IPS DF 19.7 (cell line): ENCODE data around the gene SH3PXD2A.
"Not testable (repeated sequence)": the region's sequence is repeated elsewhere in the genome, so short reads cannot be mapped to it uniquely, and the experiment has no call there.

Experiments used
- DNase-seq: peaks from one replicate; pipeline ENCODE4 v3.0.0-alpha.2; 2013; ENCODE audit warnings: low read depth, low spot score

The SH3PXD2A gene

GRCh38 chr10:103666087-103666761, 189.2 kb downstream of the SH3PXD2A start:
- DNase-seq = no peak

- DNase-seq = no peak
These were observed 190.1 kb downstream of the SH3PXD2A start for GRCh38 chr10:103665162-103665889.

- no peak for DNase-seq
These were observed 191.6 kb downstream of the SH3PXD2A start for GRCh38 chr10:103663802-103664201.

GRCh38 chr10:103663236-103663635, 192.1 kb downstream of the SH3PXD2A start:
- DNase-seq = no peak

GRCh38 chr10:103662704-103663103, 192.7 kb downstream of the SH3PXD2A start:
- not testable (repeated sequence) for DNase-seq

- peak; percentile 52 for DNase-seq
These were observed 194.0 kb downstream of the SH3PXD2A start for GRCh38 chr10:103661198-103661950.

GRCh38 chr10:103660364-103661197, 194.8 kb downstream of the SH3PXD2A start:
- DNase-seq = no peak

- no peak for DNase-seq
These were observed 195.6 kb downstream of the SH3PXD2A start for GRCh38 chr10:103659674-103660363.

- DNase-seq = no peak
These were observed 197.3 kb downstream of the SH3PXD2A start for GRCh38 chr10:103658049-103658577.

- no peak for DNase-seq
These were observed 198.2 kb downstream of the SH3PXD2A start for GRCh38 chr10:103657061-103657591.

GRCh38 chr10:103654925-103655324, 200.5 kb downstream of the SH3PXD2A start:
- no peak for DNase-seq

- no peak for DNase-seq
These were observed 201.8 kb downstream of the SH3PXD2A start for GRCh38 chr10:103653581-103654037.

- no peak for DNase-seq
These were observed 202.6 kb downstream of the SH3PXD2A start for GRCh38 chr10:103652599-103653281.

- DNase-seq = no peak
These were observed 203.4 kb downstream of the SH3PXD2A start for GRCh38 chr10:103651783-103652476.

- DNase-seq = no peak
These were observed 204.0 kb downstream of the SH3PXD2A start for GRCh38 chr10:103651333-103651732.

- DNase-seq = no peak
These were observed 205.5 kb downstream of the SH3PXD2A start for GRCh38 chr10:103649654-103650423.

GRCh38 chr10:103648636-103649532, 206.5 kb downstream of the SH3PXD2A start:
- no peak for DNase-seq
